Spinal cord (tissue), 10 donors: ENCODE results near the gene MIR17HG. TPM values are rescaled to one million over a fixed set of nuclear protein-coding genes. Genes with fewer than 3 reads are reported as not detected.
"Not testable (repeated sequence)": the region's sequence is repeated elsewhere in the genome, so short reads cannot be mapped to it uniquely, and the experiment has no call there.

Experiments
- DNase-seq, 6 donors: peaks; one replicate each; pipeline versions ENCODE4 v3.0.0 to v3.0.0-alpha.2; 2013 to 2015; ENCODE audit warnings: low spot score in 6 of 6, low read depth in 4 of 6
- H3K27ac ChIP-seq: one replicate; pipeline ENCODE4 v1.5.1; 2013; ENCODE audit warnings: low read depth, low read length, control low read depth
- H3K27me3 ChIP-seq: one replicate; pipeline ENCODE4 v1.6.1; 2013; ENCODE audit warnings: low read length; ENCODE audit not compliant: control insufficient read depth, insufficient read depth
- H3K36me3 ChIP-seq: one replicate; pipeline ENCODE4 v1.6.1; 2013; ENCODE audit warnings: low read length; ENCODE audit not compliant: control insufficient read depth, insufficient read depth
- H3K4me1 ChIP-seq: one replicate; pipeline ENCODE4 v1.6.1; 2013; ENCODE audit warnings: low read length; ENCODE audit not compliant: control insufficient read depth, insufficient read depth
- H3K4me3 ChIP-seq: one replicate; pipeline ENCODE4 v1.5.1; 2013; ENCODE audit warnings: low read depth, low read length, control low read depth
- H3K9me3 ChIP-seq: one replicate; pipeline ENCODE4 v1.6.1; 2013; ENCODE audit warnings: low read length; ENCODE audit not compliant: control insufficient read depth, insufficient read depth
- WGBS: methylation state at CpG from one replicate; pipeline ENCODE4 v1.1.5; 2013; ENCODE audit warnings: missing lambda C conversion rate; ENCODE audit not compliant: insufficient coverage; 5-methylcytosine and 5-hydroxymethylcytosine counted together
- polyA plus RNA-seq, 2 donors: library from polyadenylated mRNA; unstranded; fragments of 120-200 nt; gene quantifications; one replicate each; pipeline ENCODE4 v1.2.1, GENCODE V29; 2013; ENCODE audit not compliant: insufficient read length in 2 of 2
- total RNA-seq, 2 donors: library from RNA; depleted of rRNA in 1 of 2; stranded (reverse); fragments of 120-200 nt in 1 of 2; fragments of >200 nt in 1 of 2; gene quantifications; one replicate each; pipeline versions ENCODE4 v1.2.3 to v1.2.4, GENCODE V29; 2013 to 2014
- donor health status: healthy.

MIR17HG gene
- total and polyA plus RNA-seq, 4 donors: 1.6 to 7.8 (median 3.8) TPM

DNA sequence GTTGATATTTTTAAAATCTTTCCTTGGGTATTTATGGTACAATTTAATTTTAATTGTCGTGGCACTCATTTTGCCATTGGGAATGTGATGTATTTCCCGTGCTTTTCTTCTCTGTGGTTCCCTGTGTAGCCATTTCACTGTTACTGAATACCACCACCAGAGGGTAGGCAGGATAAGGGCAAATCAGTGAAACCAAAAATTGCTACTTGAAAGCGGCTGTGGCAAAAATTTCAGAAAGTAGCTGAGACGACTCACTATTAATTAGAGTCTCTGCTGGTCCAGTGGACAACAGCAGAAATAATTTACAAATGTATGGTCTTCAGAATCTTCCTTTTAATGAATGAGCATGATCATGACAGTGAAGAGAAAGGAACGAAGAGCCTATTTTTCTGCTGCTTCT, 34.4 kb upstream of the MIR17HG start:
- Histone ChIP-seq H3K4me3 (no peak overlapping the region), H3K27me3 (no peaks in the 10 kb centered on the region), H3K27ac (no peak overlapping the region), H3K4me1 (no peaks in the 10 kb centered on the region), H3K36me3 (no peaks in the 10 kb centered on the region), H3K9me3 (no peaks in the 10 kb centered on the region)
- peak in 2 of 6 donors; percentile 44 to 49 for DNase-seq
- 33% methylated on average over 1 of the region's 5 CpGs for WGBS

DNA sequence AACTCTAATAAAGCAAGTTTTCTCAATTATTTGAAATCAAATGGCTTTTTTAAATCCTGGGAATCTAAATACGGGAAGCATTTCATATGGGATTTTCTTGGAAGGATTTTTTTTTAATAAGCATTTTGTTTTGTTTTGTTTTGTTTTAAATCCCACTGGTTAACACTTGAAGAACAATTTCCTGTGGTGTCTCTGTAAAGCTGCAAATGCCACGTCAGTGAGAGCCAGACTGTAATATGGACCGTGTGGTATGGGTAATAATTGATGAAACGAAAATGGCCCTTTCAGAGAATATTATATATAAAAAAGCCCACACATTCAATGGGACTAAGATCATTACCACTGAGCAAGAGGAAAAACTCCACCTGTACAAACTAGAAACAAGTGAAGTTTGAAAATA, 33.9 kb upstream of the MIR17HG start:
- no peaks in the 10 kb centered on the region for H3K4me1 ChIP-seq
- no peak overlapping the region for H3K4me3 ChIP-seq
- DNase-seq: no peak
- no peaks in the 10 kb centered on the region for H3K9me3 ChIP-seq
- WGBS: no CpG with 5 or more reads among the region's 4 CpGs
- H3K27ac ChIP-seq: no peak overlapping the region
- H3K36me3 ChIP-seq: no peaks in the 10 kb centered on the region
- H3K27me3 ChIP-seq: no peaks in the 10 kb centered on the region

DNA sequence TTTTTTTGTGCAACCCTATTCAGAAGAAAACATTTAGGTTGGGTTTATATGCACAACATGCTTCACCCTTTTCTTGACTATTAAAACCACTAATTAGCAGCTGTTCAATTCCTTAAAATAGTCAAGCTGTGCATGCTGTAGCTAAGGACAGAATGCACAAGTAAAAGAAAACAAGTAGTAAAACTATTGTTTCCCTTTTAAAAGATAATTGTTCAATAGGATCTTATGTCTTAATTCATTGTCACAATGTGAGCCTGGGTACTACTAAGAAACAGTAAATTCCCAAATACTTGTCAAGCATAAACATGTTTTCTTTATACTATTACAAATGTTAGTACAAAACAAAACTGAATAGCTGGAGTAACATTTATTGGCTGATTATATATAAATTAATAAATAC, 32.6 kb upstream of the MIR17HG start:
- Histone ChIP-seq H3K4me3 (no peak overlapping the region), H3K4me1 (no peaks in the 10 kb centered on the region), H3K9me3 (no peaks in the 10 kb centered on the region), H3K27me3 (no peaks in the 10 kb centered on the region), H3K27ac (no peak overlapping the region), H3K36me3 (no peaks in the 10 kb centered on the region)
- DNase-seq: peak in 1 of 6 donors; percentile 45

DNA sequence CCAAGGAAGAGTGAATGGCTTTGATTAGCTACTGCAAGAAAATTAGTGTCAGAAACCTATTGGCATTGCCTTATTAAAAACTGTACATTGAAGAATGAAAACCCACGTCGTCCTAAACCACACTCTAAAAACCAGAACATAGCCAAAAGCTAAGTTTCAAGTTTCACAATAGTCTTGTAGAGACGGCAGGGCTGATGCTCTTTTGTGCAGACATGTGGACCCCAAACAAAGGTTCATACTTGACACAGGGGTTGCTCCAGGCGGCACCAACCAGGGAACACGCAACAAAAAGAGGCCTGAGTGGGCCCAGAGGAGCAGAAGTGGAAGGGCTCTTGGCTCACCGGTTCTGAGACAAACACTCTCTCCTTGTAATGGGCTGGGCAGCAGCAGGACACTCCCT, 28.6 kb upstream of the MIR17HG start:
- H3K27ac ChIP-seq: no peak overlapping the region
- no peaks in the 10 kb centered on the region for H3K27me3 ChIP-seq
- 63% methylated on average over 4 of the region's 6 CpGs for WGBS
- H3K4me3 ChIP-seq: no peak overlapping the region
- H3K4me1 ChIP-seq: no peaks in the 10 kb centered on the region
- DNase-seq: no peak
- H3K36me3 ChIP-seq: no peaks in the 10 kb centered on the region
- H3K9me3 ChIP-seq: no peaks in the 10 kb centered on the region

DNA sequence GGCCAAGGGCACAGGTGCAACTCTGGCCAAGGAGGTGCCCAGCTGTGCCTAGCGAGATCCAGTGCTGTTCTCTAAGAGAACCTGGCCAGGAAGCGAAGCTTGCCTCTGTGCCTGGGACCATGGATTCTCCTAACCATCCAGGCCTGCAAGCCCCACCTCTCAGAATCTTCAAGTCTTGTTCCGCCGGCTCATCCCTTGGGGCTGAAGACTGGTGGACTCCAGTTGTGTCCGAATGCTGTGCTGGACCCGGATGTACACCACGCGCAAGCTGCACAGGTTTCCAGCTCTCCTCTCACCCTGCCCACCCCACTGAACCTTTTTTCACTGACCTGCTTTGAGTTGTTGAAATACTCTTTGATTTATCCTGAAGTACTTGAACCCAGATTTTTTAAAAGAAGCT, 27.5 kb upstream of the MIR17HG start:
- no peak overlapping the region for H3K27ac ChIP-seq
- H3K9me3 ChIP-seq: no peaks in the 10 kb centered on the region
- no peaks in the 10 kb centered on the region for H3K36me3 ChIP-seq
- no peaks in the 10 kb centered on the region for H3K4me1 ChIP-seq
- 94% methylated on average over 4 of the region's 8 CpGs for WGBS
- no peaks in the 10 kb centered on the region for H3K27me3 ChIP-seq
- DNase-seq: no peak
- H3K4me3 ChIP-seq: no peak overlapping the region

DNA sequence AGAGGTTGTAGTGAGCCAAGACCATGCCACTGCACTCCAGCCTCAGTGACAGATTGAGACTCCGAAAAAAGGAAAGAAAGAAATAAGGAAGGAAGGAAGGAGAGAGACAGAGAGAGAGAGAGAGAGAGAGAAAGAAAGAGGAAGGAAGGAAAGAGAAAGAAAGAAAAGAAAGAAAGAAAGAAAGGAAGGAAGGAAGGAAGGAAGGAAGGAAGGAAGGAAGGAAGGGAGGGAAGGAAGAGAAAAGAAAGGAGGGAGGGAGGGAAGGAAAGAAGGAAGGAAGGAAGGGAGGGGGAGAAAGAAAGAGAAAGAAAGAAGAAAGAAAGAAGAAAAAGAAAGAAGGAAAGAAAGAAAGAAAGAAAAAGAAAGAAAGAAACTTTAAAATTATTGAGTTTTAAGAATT, 26.5 kb upstream of the MIR17HG start:
- H3K4me1 ChIP-seq, H3K36me3 ChIP-seq, H3K27ac ChIP-seq, H3K4me3 ChIP-seq, H3K9me3 ChIP-seq, H3K27me3 ChIP-seq, DNase-seq: not testable (repeated sequence)
- 0% methylated on average over 1 of the region's 1 CpG for WGBS

DNA sequence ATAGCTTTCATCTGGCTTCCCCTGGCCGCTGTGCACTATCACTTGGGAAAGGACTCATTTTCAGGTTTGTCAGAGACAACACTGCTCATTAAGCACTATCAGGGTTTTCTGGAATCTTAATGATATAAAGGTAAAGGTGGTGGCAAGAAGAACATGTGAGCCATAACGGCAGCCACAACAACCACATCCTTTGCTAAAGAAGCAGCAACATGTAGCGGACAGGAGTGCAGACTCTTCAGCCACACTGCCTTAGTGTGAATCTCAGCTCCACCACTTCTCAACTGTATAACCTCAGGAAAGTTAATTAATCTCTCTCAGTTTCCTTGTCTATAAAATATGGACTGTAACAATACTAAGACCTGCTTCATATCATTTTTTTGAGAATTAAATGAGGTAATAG, 24.1 kb upstream of the MIR17HG start:
- 83% methylated on average over 1 of the region's 3 CpGs for WGBS
- Histone ChIP-seq H3K4me1 (no peaks in the 10 kb centered on the region), H3K4me3 (no peak overlapping the region), H3K27me3 (no peaks in the 10 kb centered on the region), H3K36me3 (no peaks in the 10 kb centered on the region), H3K27ac (no peak overlapping the region), H3K9me3 (no peaks in the 10 kb centered on the region)
- no peak for DNase-seq

DNA sequence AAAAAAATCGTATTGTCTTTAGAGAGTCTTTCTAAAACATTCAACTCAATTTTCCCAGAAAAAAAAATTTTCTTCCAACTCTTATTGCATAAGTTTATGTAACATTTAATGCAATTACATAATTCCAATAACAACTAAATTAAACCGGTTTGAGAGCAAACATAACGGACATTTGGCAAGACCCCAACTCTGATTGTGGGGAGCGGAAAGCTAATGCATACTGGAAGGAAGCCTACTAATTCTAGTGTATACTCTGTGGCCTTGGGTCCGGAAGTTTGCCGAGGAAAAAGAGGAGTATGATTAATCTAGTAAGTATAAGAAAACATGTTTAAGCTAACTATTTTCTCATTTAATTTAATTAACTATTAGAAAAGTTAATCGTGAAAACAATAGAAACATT, 21.3 kb upstream of the MIR17HG start:
- H3K4me1 ChIP-seq: no peaks in the 10 kb centered on the region
- H3K9me3 ChIP-seq: no peaks in the 10 kb centered on the region
- WGBS: no CpG with 5 or more reads among the region's 7 CpGs
- no peak for DNase-seq
- no peak overlapping the region for H3K27ac ChIP-seq
- no peaks in the 10 kb centered on the region for H3K27me3 ChIP-seq
- H3K36me3 ChIP-seq: no peaks in the 10 kb centered on the region
- no peak overlapping the region for H3K4me3 ChIP-seq

DNA sequence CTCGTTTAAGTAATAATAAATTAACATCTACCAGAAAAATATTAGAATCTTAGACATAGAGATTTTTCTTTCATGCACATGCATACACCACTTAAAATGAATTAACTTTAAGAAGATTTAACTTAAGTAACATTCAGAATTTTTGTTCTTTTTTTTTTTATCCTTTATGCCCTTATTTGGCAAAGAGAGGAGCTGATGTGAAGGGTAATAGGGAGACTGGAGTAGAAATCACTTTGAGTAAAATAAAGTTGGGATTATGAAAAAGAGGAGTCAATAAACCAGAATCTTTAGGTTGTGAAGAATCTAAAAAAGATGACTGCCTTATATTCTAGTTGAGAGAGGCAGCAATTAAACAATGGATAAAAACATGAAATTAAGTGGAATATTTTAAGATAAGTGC, 18.8 kb upstream of the MIR17HG start:
- H3K9me3 ChIP-seq: no peaks in the 10 kb centered on the region
- H3K27me3 ChIP-seq: no peaks in the 10 kb centered on the region
- no peak overlapping the region for H3K27ac ChIP-seq
- DNase-seq: no peak
- WGBS: no CpG with 5 or more reads among the region's 1 CpG
- H3K4me1 ChIP-seq: no peaks in the 10 kb centered on the region
- no peaks in the 10 kb centered on the region for H3K36me3 ChIP-seq
- H3K4me3 ChIP-seq: no peak overlapping the region

DNA sequence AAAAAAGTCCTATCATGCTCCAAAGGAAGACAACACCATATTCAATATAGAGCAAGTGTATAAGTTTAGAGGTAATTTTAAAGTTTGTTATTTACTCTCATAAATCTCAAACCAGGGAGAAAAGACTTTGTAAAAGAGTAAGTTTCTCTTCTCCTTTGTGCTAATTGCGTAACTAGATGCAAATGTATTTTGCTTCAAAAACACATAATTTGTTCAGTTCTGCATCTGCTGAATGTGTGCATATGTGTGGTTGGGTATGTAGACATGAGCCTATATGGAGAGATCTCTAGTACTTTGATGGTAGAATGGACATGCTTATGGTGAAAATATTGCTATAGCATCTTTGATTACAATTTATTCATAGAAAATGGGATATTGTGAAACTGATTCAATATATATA, 17.8 kb upstream of the MIR17HG start:
- H3K27ac ChIP-seq: no peak overlapping the region
- H3K27me3 ChIP-seq: no peaks in the 10 kb centered on the region
- no peaks in the 10 kb centered on the region for H3K4me1 ChIP-seq
- no CpG with 5 or more reads among the region's 1 CpG for WGBS
- no peaks in the 10 kb centered on the region for H3K9me3 ChIP-seq
- DNase-seq: no peak
- no peak overlapping the region for H3K4me3 ChIP-seq
- no peaks in the 10 kb centered on the region for H3K36me3 ChIP-seq
